Astrocyte (in vitro differentiated cells and primary cell): ENCODE measurements around the gene THOC1. TPM values are rescaled to one million over a fixed set of nuclear protein-coding genes. Genes with fewer than 3 reads are reported as not detected.

Source experiments
- DNase-seq: peaks from one replicate; pipeline ENCODE4 v3.0.0-alpha.2; 2010; ENCODE audit warnings: low read depth
- FAIRE-seq: peaks from 2 replicates; lab custom pipeline; 2011; peaks lifted over from hg19 to GRCh38; lab: Jason Lieb, UNC
- H2AFZ ChIP-seq: 2 replicates; pipeline ENCODE4 v1.6.0; 2012; ENCODE audit warnings: low read depth, low read length, inconsistent platforms
- H3K27ac ChIP-seq: 2 replicates; pipeline ENCODE4 v1.5.1; 2011; ENCODE audit warnings: low read depth, low read length, inconsistent platforms
- H3K27me3 ChIP-seq: 2 replicates; pipeline ENCODE4 v1.6.0; 2011; ENCODE audit warnings: low read length, inconsistent platforms; ENCODE audit not compliant: insufficient read depth
- H3K36me3 ChIP-seq: 2 replicates; pipeline ENCODE4 v1.5.1; 2011; ENCODE audit warnings: low read length, inconsistent platforms; ENCODE audit not compliant: insufficient read depth
- H3K4me1 ChIP-seq: 2 replicates; pipeline ENCODE4 v1.5.1; 2011; ENCODE audit warnings: low read length, inconsistent platforms; ENCODE audit not compliant: insufficient read depth
- H3K4me2 ChIP-seq: 2 replicates; pipeline ENCODE4 v1.6.0; 2012; ENCODE audit warnings: low read length, inconsistent platforms
- H3K4me3 ChIP-seq: 2 replicates; pipeline ENCODE4 v1.5.1; 2011; ENCODE audit warnings: low read depth, mild to moderate bottlenecking, low read length, inconsistent platforms; ENCODE audit not compliant: insufficient read depth
- H3K79me2 ChIP-seq: 2 replicates; pipeline ENCODE4 v1.6.0; 2012; ENCODE audit warnings: mild to moderate bottlenecking, low read length, inconsistent platforms; ENCODE audit not compliant: insufficient read depth
- H3K9ac ChIP-seq: 2 replicates; pipeline ENCODE4 v1.6.0; 2012; ENCODE audit warnings: mild to moderate bottlenecking, low read length, inconsistent platforms
- H3K9me3 ChIP-seq: 2 replicates; pipeline ENCODE4 v1.5.1; 2012; ENCODE audit warnings: low read depth, mild to moderate bottlenecking, low read length, inconsistent platforms; ENCODE audit not compliant: insufficient read depth
- H4K20me1 ChIP-seq: 2 replicates; pipeline ENCODE4 v1.6.0; 2012; ENCODE audit warnings: low read length, inconsistent platforms; ENCODE audit not compliant: insufficient read depth
- H3K27ac Mint-ChIP-seq: one replicate; pipeline ENCODE4 v1.8.0; 2021; ENCODE audit warnings: mild to moderate bottlenecking, mixed read lengths; ENCODE audit not compliant: unreplicated experiment
- H3K27me3 Mint-ChIP-seq: one replicate; pipeline ENCODE4 v1.8.0; 2021; ENCODE audit warnings: low read depth, mixed read lengths; ENCODE audit not compliant: unreplicated experiment
- H3K36me3 Mint-ChIP-seq: one replicate; pipeline ENCODE4 v1.8.0; 2021; ENCODE audit warnings: low read depth, mixed read lengths; ENCODE audit not compliant: unreplicated experiment
- H3K4me1 Mint-ChIP-seq: one replicate; pipeline ENCODE4 v1.8.0; 2021; ENCODE audit warnings: low read depth, mixed read lengths; ENCODE audit not compliant: unreplicated experiment
- H3K4me3 Mint-ChIP-seq: one replicate; pipeline ENCODE4 v1.8.0; 2021; ENCODE audit warnings: mild to moderate bottlenecking, moderate library complexity, mixed read lengths; ENCODE audit not compliant: unreplicated experiment
- H3K9me3 Mint-ChIP-seq: one replicate; pipeline ENCODE4 v1.8.0; 2021; ENCODE audit warnings: mild to moderate bottlenecking, mixed read lengths; ENCODE audit not compliant: unreplicated experiment
- CTCF ChIP-seq: IDR thresholded peaks from 2 replicates; pipeline ENCODE4 v1.5.1; 2011; ENCODE audit warnings: low read depth, mild to moderate bottlenecking, inconsistent platforms, low read length, moderate library complexity; ENCODE audit not compliant: insufficient read depth
- EZH2 ChIP-seq: IDR thresholded peaks from 2 replicates; pipeline ENCODE4 v1.6.1; 2012; ENCODE audit warnings: mild to moderate bottlenecking, low read length, inconsistent platforms; ENCODE audit not compliant: insufficient read depth
- total RNA-seq: library from RNA; stranded (reverse); gene quantifications from 2 replicates; pipeline ENCODE4 v1.2.1, GENCODE V29; 2021

Gene THOC1
- total RNA-seq, 1 donor from 2014 or later = 23.1 TPM

- TF ChIP-seq EZH2 (no peak), CTCF (no peak)
- peaks cover 8% of the 10 kb centered on the region for H3K36me3 ChIP-seq
- H3K9me3 ChIP-seq = no peaks in the 10 kb centered on the region
- H3K27me3 Mint-ChIP-seq = no peaks in the 10 kb centered on the region
- H3K9ac ChIP-seq = no peak overlapping the region
- DNase-seq = no peak
- H3K27ac ChIP-seq = no peak overlapping the region
- H3K4me3 ChIP-seq = no peak overlapping the region
- no peak overlapping the region for H2AFZ ChIP-seq
- no peak overlapping the region for H3K27ac Mint-ChIP-seq
- peaks cover 6% of the 10 kb centered on the region for H4K20me1 ChIP-seq
- no peaks in the 10 kb centered on the region for H3K27me3 ChIP-seq
- H3K36me3 Mint-ChIP-seq = peaks cover 2% of the 10 kb centered on the region
- no peaks in the 10 kb centered on the region for H3K79me2 ChIP-seq
- H3K4me1 ChIP-seq = no peaks in the 10 kb centered on the region
- no peaks in the 10 kb centered on the region for H3K9me3 Mint-ChIP-seq
- no peaks in the 10 kb centered on the region for H3K4me1 Mint-ChIP-seq
- no peak overlapping the region for H3K4me3 Mint-ChIP-seq
- H3K4me2 ChIP-seq = no peak overlapping the region
- FAIRE-seq = no peak
Observed at GRCh38 chr18:231563-231962, 36.3 kb downstream of the THOC1 start.

- Histone ChIP-seq H2AFZ (no peak overlapping the region), H4K20me1 (peaks cover 6% of the 10 kb centered on the region), H3K27ac (no peak overlapping the region), H3K36me3 (peaks cover 22% of the 10 kb centered on the region), H3K4me2 (no peak overlapping the region), H3K4me3 (no peak overlapping the region), H3K27me3 (no peaks in the 10 kb centered on the region), H3K9ac (no peak overlapping the region), H3K4me1 (no peaks in the 10 kb centered on the region), H3K9me3 (no peaks in the 10 kb centered on the region), H3K79me2 (no peaks in the 10 kb centered on the region)
- H3K27me3 Mint-ChIP-seq = no peaks in the 10 kb centered on the region
- DNase-seq = peak; percentile 6
- no peak for TF ChIP-seq EZH2
- no peak for TF ChIP-seq CTCF
- H3K4me3 Mint-ChIP-seq = no peak overlapping the region
- H3K27ac Mint-ChIP-seq = no peak overlapping the region
- no peaks in the 10 kb centered on the region for H3K4me1 Mint-ChIP-seq
- no peak for FAIRE-seq
- H3K9me3 Mint-ChIP-seq = no peaks in the 10 kb centered on the region
- H3K36me3 Mint-ChIP-seq = peaks cover 2% of the 10 kb centered on the region
Observed at GRCh38 chr18:228586-228985, 39.3 kb downstream of the THOC1 start.

DNA sequence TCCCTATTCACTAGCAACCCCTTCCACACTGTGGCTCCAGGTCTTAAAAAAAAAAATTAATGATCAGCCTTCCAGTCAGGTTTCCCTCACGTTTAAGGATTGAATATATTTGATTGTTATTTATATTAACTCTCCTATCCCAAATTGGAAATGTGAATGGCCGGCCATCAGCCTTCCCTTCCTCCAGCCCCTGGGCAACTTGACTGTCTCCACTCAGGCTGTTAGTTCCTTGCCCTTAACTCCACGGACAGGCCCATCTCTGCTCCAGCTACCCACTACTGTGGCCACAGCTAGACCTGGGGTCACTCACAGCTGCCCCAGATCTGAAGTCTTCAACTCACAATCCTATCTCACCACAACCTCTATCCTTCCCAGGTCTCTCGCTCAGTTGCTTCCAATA is 39.9 kb downstream of the THOC1 start:
- no peak for DNase-seq
- peaks cover 2% of the 10 kb centered on the region for H3K36me3 Mint-ChIP-seq
- Histone ChIP-seq H3K4me3 (no peak overlapping the region), H3K9me3 (no peaks in the 10 kb centered on the region), H3K4me1 (no peaks in the 10 kb centered on the region), H3K36me3 (peaks cover 28% of the 10 kb centered on the region), H3K9ac (no peak overlapping the region), H3K27me3 (no peaks in the 10 kb centered on the region), H3K27ac (no peak overlapping the region), H4K20me1 (peaks cover 6% of the 10 kb centered on the region), H3K4me2 (no peak overlapping the region), H3K79me2 (no peaks in the 10 kb centered on the region), H2AFZ (no peak overlapping the region)
- no peak for FAIRE-seq
- H3K9me3 Mint-ChIP-seq = no peaks in the 10 kb centered on the region
- TF ChIP-seq CTCF (no peak), EZH2 (no peak)
- no peaks in the 10 kb centered on the region for H3K27me3 Mint-ChIP-seq
- H3K27ac Mint-ChIP-seq = no peak overlapping the region
- no peaks in the 10 kb centered on the region for H3K4me1 Mint-ChIP-seq
- H3K4me3 Mint-ChIP-seq = no peak overlapping the region
